Naive thymus-derived CD4-positive, alpha-beta T cell (primary cell): ENCODE data around the gene SYNGR1. TPM values are rescaled to one million over a fixed set of nuclear protein-coding genes. Genes with fewer than 3 reads are reported as not detected.

ENCODE experiments used
- ATAC-seq: fragments of 150-1000 bp; cut with Tn5 transposase; 2 replicates; pipeline ENCODE4 v1.10.0; 2021; ENCODE audit warnings: mild to moderate bottlenecking, moderate library complexity
- CTCF ChIA-PET: fragments of 350-600 bp; sonication (Branson Sonifier 250); formaldehyde crosslinking; loops from one replicate; lab custom pipeline; 2021; ENCODE audit warnings: antibody characterized with exemption; lab: Charles Lee
- POLR2A ChIA-PET: fragments of 350-600 bp; sonication (Branson Sonifier 250); formaldehyde crosslinking; loops from one replicate; lab custom pipeline; 2021; ENCODE audit warnings: antibody characterized with exemption, inconsistent platforms; lab: Charles Lee
- DNase-seq, 9 donors: peaks; one replicate each; pipeline versions ENCODE4 v3.0.0 to v3.0.0-alpha.2; 2020 to 2022; ENCODE audit warnings: mixed read lengths in 1 of 9
- H3K27ac ChIP-seq: one replicate; pipeline ENCODE4 v1.7.0; 2013; ENCODE audit warnings: mild to moderate bottlenecking, low read depth, low read length, moderate library complexity
- H3K27me3 ChIP-seq, 2 donors: one replicate each; pipeline ENCODE4 v1.7.0; 2013; ENCODE audit warnings: low read length in 2 of 2, mild to moderate bottlenecking in 2 of 2, moderate library complexity in 2 of 2; ENCODE audit not compliant: control insufficient read depth in 2 of 2, insufficient read depth in 2 of 2
- H3K36me3 ChIP-seq, 3 experiments: 1 replicate in 2 of 3; 2 replicates in 1 of 3; pipeline ENCODE4 v1.7.0; 2013; ENCODE audit warnings: low read length in 3 of 3, mild to moderate bottlenecking in 3 of 3, moderate library complexity in 1 of 3; ENCODE audit not compliant: insufficient read depth in 3 of 3, control insufficient read depth in 2 of 3
- H3K4me1 ChIP-seq, 2 donors: one replicate each; pipeline ENCODE4 v1.7.0; 2013; ENCODE audit warnings: low read length in 2 of 2, mild to moderate bottlenecking in 2 of 2, moderate library complexity in 1 of 2; ENCODE audit not compliant: control insufficient read depth in 2 of 2, insufficient read depth in 2 of 2
- H3K4me3 ChIP-seq: 2 replicates; pipeline ENCODE4 v1.7.0; 2013; ENCODE audit warnings: mild to moderate bottlenecking, low read length
- H3K9me3 ChIP-seq, 3 experiments: 1 replicate in 2 of 3; 2 replicates in 1 of 3; pipeline ENCODE4 v1.7.0; 2013; ENCODE audit warnings: low read length in 3 of 3; ENCODE audit not compliant: control insufficient read depth in 2 of 3
- H3K27ac Mint-ChIP-seq, 9 donors: one replicate each; pipeline ENCODE4 v1.8.0; 2020 to 2022; ENCODE audit warnings: mixed read lengths in 9 of 9, mild to moderate bottlenecking in 8 of 9, moderate library complexity in 5 of 9, inconsistent platforms in 2 of 9
- H3K27me3 Mint-ChIP-seq, 5 donors: one replicate each; pipeline ENCODE4 v1.8.0; 2021 to 2022; ENCODE audit warnings: mixed read lengths in 5 of 5, mild to moderate bottlenecking in 1 of 5
- H3K36me3 Mint-ChIP-seq, 5 donors: one replicate each; pipeline ENCODE4 v1.8.0; 2020 to 2022; ENCODE audit warnings: mixed read lengths in 5 of 5, mild to moderate bottlenecking in 3 of 5, inconsistent platforms in 1 of 5
- H3K4me1 Mint-ChIP-seq, 7 donors: one replicate each; pipeline ENCODE4 v1.8.0; 2020 to 2022; ENCODE audit warnings: mixed read lengths in 7 of 7, mild to moderate bottlenecking in 3 of 7, inconsistent platforms in 1 of 7
- H3K4me3 Mint-ChIP-seq, 10 donors: one replicate each; pipeline ENCODE4 v1.8.0; 2020 to 2022; ENCODE audit warnings: mild to moderate bottlenecking in 10 of 10, mixed read lengths in 10 of 10, moderate library complexity in 6 of 10, inconsistent platforms in 2 of 10
- H3K9me3 Mint-ChIP-seq, 11 donors: one replicate each; pipeline ENCODE4 v1.8.0; 2020 to 2022; ENCODE audit warnings: mixed read lengths in 11 of 11, mild to moderate bottlenecking in 4 of 11, inconsistent platforms in 1 of 11, moderate library complexity in 1 of 11
- intact Hi-C, 2 donors: fragments of 100-400 bp; cut with micrococcal nuclease; formaldehyde crosslinking; loops; one replicate each; pipeline ENCODE4 v1.15.1; 2023
- polyA plus RNA-seq, 2 donors: library from polyadenylated mRNA; unstranded; fragments of 300-500 nt; fragmentation: Illumina TruSeq; gene quantifications; one replicate each; pipeline ENCODE4 v1.2.3, GENCODE V29; 2021
- total RNA-seq, 6 experiments: library from RNA in 5 of 6; stranded (reverse) in 5 of 6; gene quantifications; 1 replicate in 5 of 6; 2 replicates in 1 of 6; pipeline ENCODE4 v1.2.3 and lab custom pipeline; 2021 to 2026

The SYNGR1 gene
- total and polyA plus RNA-seq, 7 experiments from 2014 or later = 0.12 to 7.0 (median 1.5) TPM

DNA sequence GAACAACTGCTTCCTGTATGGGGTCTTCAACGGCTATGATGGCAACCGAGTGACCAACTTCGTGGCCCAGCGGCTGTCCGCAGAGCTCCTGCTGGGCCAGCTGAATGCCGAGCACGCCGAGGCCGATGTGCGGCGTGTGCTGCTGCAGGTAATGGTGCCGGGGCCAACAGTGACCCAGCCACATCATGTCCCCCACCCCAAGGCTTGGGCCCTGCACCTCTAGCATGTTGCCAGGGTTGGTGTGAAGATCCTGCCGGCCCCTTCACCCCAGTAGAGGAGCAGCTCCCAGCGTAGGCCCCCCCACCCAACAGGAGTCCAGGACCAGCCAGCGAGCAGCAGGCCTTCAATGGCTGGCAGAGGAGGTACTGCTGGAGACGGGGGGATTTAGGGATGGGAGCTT lies 65.7 kb downstream of the SYNGR1 start:
- no peak overlapping the region for H3K4me3 ChIP-seq
- H3K9me3 Mint-ChIP-seq = no peaks in the 10 kb centered on the region
- ATAC-seq (no peak), DNase-seq (no peak)
- H3K36me3 ChIP-seq = peaks cover 0 to 44% (median 15%) of the 10 kb centered on the region in 3 experiments
- peaks cover 12 to 61% of the 10 kb centered on the region in 2 donors for H3K4me1 ChIP-seq
- intact Hi-C loops = loop anchor here in 1 of 2 donors (10.0 kb wide), 1 partner anchor 71 kb away; the partner anchor contains the start of gene SYNGR1
- H3K27ac ChIP-seq = no peak overlapping the region
- no peaks in the 10 kb centered on the region for H3K27me3 ChIP-seq
- H3K36me3 Mint-ChIP-seq = peaks cover 12 to 31% (median 21%) of the 10 kb centered on the region in 5 donors
- CTCF ChIA-PET = interaction anchor here (0.9 to 2.8 kb wide), 4 partner anchors 16 to 86 kb away, joined by 3 to 13 read pairs (median 4); partner anchors contain the start of gene TAB1
- POLR2A ChIA-PET = interaction anchor here (0.6 to 9.1 kb wide), 10 partner anchors 9 to 105 kb away, joined by 3 to 75 read pairs (median 4); partner anchors contain the start of genes ATF4 and TAB1
- H3K27ac Mint-ChIP-seq = peak overlapping the region in 6 of 9 donors; percentile 80 to 93 (median 86)
- no peaks in the 10 kb centered on the region for H3K9me3 ChIP-seq
- H3K4me1 Mint-ChIP-seq = peaks cover 40 to 88% (median 65%) of the 10 kb centered on the region in 7 donors
- H3K27me3 Mint-ChIP-seq = no peaks in the 10 kb centered on the region
- H3K4me3 Mint-ChIP-seq = peak overlapping the region in 4 of 10 donors; percentile 71 to 76 (median 72)

DNA sequence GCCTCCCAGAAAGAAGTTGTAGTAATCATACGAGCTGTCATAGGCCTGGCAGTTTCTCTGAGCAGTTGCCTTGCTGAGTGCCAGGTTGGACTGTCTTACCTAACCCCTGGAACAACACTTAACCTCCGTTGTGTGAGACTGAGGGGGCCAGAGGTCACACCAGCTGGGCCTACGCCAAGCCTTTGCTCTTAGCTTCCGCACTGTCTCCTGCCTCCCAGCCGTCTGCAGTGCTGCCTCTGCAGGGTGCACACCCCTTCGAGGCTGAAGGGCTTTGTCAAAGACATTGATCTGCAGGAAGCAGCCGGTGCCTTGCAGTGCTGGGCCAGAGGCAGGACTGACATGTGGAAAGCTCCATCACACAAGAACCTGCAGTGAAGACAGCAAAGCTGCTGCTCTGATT lies 66.5 kb downstream of the SYNGR1 start:
- peaks cover 3 to 52% (median 15%) of the 10 kb centered on the region in 3 experiments for H3K36me3 ChIP-seq
- intact Hi-C loops = loop anchor here in 1 of 2 donors (1.0 to 10.0 kb wide), 3 partner anchors 28 to 72 kb away; partner anchors contain the start of gene SYNGR1
- ATAC-seq (no peak), DNase-seq (peak in 7 of 9 donors; percentile 43 to 57 (median 48))
- no peaks in the 10 kb centered on the region for H3K9me3 ChIP-seq
- peak overlapping the region in 9 of 10 donors; percentile 33 to 75 (median 69) for H3K4me3 Mint-ChIP-seq
- H3K36me3 Mint-ChIP-seq = peaks cover 16 to 39% (median 19%) of the 10 kb centered on the region in 5 donors
- peak overlapping the region; percentile 11 to 90 (median 82) for H3K27ac Mint-ChIP-seq
- H3K4me3 ChIP-seq = no peak overlapping the region
- H3K4me1 Mint-ChIP-seq = peaks cover 32 to 84% (median 57%) of the 10 kb centered on the region in 7 donors
- no peak overlapping the region for H3K27ac ChIP-seq
- peaks cover 12 to 54% of the 10 kb centered on the region in 2 donors for H3K4me1 ChIP-seq
- H3K27me3 ChIP-seq = no peaks in the 10 kb centered on the region
- no peaks in the 10 kb centered on the region for H3K27me3 Mint-ChIP-seq
- CTCF ChIA-PET = interaction anchor here (0.9 to 2.8 kb wide), 3 partner anchors 17 to 80 kb away, joined by 4 to 13 read pairs (median 5); partner anchors contain the start of gene TAB1
- H3K9me3 Mint-ChIP-seq = no peaks in the 10 kb centered on the region
- POLR2A ChIA-PET = interaction anchor here (0.7 to 9.1 kb wide), 9 partner anchors 9 to 104 kb away, joined by 3 to 75 read pairs (median 4); partner anchors contain the start of genes ATF4 and TAB1

DNA sequence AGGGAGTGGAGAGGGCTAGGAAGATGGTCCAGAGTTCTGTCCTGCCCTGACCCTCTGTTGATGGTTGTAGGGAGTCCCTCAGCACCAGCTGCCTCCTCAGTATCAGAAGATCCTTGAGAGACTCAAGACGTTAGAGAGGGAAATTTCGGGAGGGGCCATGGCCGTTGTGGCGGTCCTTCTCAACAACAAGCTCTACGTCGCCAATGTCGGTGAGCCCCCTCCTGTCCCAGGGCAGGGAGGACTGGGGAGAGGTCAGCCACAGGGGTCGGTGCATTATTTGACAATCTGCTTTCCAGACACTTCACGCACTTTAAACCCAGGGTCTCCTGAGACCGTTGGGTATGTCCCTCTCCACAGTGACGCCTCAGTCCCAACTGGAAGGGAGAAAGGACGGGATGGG lies 67.8 kb downstream of the SYNGR1 start:
- H3K4me3 ChIP-seq = no peak overlapping the region
- DNase-seq = no peak
- peaks cover 21 to 73% (median 45%) of the 10 kb centered on the region in 7 donors for H3K4me1 Mint-ChIP-seq
- no peaks in the 10 kb centered on the region for H3K27me3 ChIP-seq
- no peaks in the 10 kb centered on the region for H3K9me3 Mint-ChIP-seq
- no peak overlapping the region for H3K27ac ChIP-seq
- ChIA-PET CTCF (interaction anchor here (0.6 to 2.8 kb wide), 5 partner anchors 18 to 477 kb away, joined by 3 to 13 read pairs (median 3); partner anchors contain the start of genes MIEF1 and TAB1), POLR2A (interaction anchor here (0.7 to 9.1 kb wide), 5 partner anchors 12 to 88 kb away, joined by 3 to 75 read pairs (median 5); partner anchors contain the start of gene TAB1)
- H3K9me3 ChIP-seq = no peaks in the 10 kb centered on the region
- no peak for ATAC-seq
- intact Hi-C loops = loop anchor here in 1 of 2 donors (2.0 to 10.0 kb wide), 2 partner anchors 29 to 73 kb away; partner anchors contain the start of gene SYNGR1
- H3K4me3 Mint-ChIP-seq = no peak overlapping the region
- H3K36me3 Mint-ChIP-seq = peaks cover 21 to 48% (median 24%) of the 10 kb centered on the region in 5 donors
- peaks cover 0 to 43% of the 10 kb centered on the region in 2 donors for H3K4me1 ChIP-seq
- H3K36me3 ChIP-seq = peaks cover 8 to 62% (median 15%) of the 10 kb centered on the region in 3 experiments
- H3K27me3 Mint-ChIP-seq = no peaks in the 10 kb centered on the region
- no peak overlapping the region for H3K27ac Mint-ChIP-seq

DNA sequence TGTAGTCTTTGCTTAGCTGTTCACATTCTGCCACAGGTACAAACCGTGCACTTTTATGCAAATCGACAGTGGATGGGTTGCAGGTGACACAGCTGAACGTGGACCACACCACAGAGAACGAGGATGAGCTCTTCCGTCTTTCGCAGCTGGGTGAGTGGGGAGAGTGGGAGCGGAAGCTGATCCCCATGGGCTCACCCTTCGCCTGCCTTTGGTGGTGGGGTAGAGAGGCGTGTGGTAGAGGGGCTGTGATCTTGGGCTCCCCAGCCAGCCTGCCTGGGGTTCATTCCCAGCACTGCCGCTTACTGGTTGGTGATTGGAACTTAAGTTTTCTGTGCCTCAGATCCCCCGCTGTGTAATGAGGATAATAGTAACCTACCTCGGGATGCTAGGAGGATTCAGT lies 68.9 kb downstream of the SYNGR1 start:
- ChIA-PET POLR2A (interaction anchor here (0.6 to 1.5 kb wide), 2 partner anchors 13 to 19 kb away, joined by 3 to 5 read pairs; partner anchors contain the start of gene TAB1), CTCF (interaction anchor here (0.5 to 0.7 kb wide), 2 partner anchors 27 to 1169 kb away, joined by 3 read pairs; no protein-coding TSS in a partner anchor)
- ATAC-seq = no peak
- Mint-ChIP-seq H3K4me1 (peaks cover 10 to 65% (median 42%) of the 10 kb centered on the region in 7 donors), H3K9me3 (no peaks in the 10 kb centered on the region), H3K4me3 (no peak overlapping the region), H3K36me3 (peaks cover 21 to 52% (median 24%) of the 10 kb centered on the region in 5 donors), H3K27me3 (no peaks in the 10 kb centered on the region), H3K27ac (peak overlapping the region in 3 of 9 donors; percentile 5 to 21 (median 14))
- no peak overlapping the region for H3K27ac ChIP-seq
- no peak for DNase-seq
- no peaks in the 10 kb centered on the region for H3K9me3 ChIP-seq
- peaks cover 0 to 34% of the 10 kb centered on the region in 2 donors for H3K4me1 ChIP-seq
- H3K4me3 ChIP-seq = no peak overlapping the region
- intact Hi-C loops = loop anchor here in 1 of 2 donors (10.0 kb wide), 1 partner anchor 74 kb away; the partner anchor contains the start of gene SYNGR1
- peaks cover 8 to 67% (median 15%) of the 10 kb centered on the region in 3 experiments for H3K36me3 ChIP-seq
- H3K27me3 ChIP-seq = no peaks in the 10 kb centered on the region

DNA sequence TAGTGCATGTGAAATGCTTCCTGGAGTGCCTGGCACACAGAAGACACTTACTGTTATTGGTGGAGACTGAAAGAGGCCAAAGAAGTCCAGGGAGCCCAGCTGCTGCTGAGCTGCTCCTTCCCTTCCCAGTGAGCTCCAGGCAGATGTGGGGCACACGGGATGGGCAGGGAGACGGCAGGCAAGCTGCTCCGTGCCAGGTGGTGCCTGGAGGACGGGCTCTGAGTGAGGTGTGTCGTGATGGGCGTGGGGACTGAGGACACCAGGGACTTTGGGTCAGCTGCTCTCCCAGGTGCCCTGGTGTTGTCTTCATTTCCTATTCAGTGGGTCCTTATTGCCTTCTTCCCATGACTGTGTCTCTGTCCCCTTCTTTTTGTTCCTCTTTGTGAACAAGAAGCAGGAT lies 69.3 kb downstream of the SYNGR1 start:
- peak overlapping the region in 4 of 9 donors; percentile 8 to 56 (median 38) for H3K27ac Mint-ChIP-seq
- Histone ChIP-seq H3K27ac (no peak overlapping the region), H3K27me3 (no peaks in the 10 kb centered on the region), H3K4me1 (peaks cover 0 to 30% of the 10 kb centered on the region in 2 donors), H3K4me3 (no peak overlapping the region), H3K36me3 (peaks cover 8 to 71% (median 15%) of the 10 kb centered on the region in 3 experiments), H3K9me3 (no peaks in the 10 kb centered on the region)
- no peak overlapping the region for H3K4me3 Mint-ChIP-seq
- H3K4me1 Mint-ChIP-seq = peaks cover 6 to 61% (median 38%) of the 10 kb centered on the region in 7 donors
- no peaks in the 10 kb centered on the region for H3K27me3 Mint-ChIP-seq
- no peaks in the 10 kb centered on the region for H3K9me3 Mint-ChIP-seq
- intact Hi-C loops = loop anchor here in 1 of 2 donors (10.0 kb wide), 1 partner anchor 74 kb away; the partner anchor contains the start of gene SYNGR1
- DNase-seq (no peak), ATAC-seq (no peak)
- POLR2A ChIA-PET = interaction anchor here (0.6 to 1.5 kb wide), 2 partner anchors 14 to 20 kb away, joined by 3 to 5 read pairs; partner anchors contain the start of gene TAB1
- CTCF ChIA-PET = no interaction called here
- H3K36me3 Mint-ChIP-seq = peaks cover 21 to 55% (median 28%) of the 10 kb centered on the region in 5 donors

DNA sequence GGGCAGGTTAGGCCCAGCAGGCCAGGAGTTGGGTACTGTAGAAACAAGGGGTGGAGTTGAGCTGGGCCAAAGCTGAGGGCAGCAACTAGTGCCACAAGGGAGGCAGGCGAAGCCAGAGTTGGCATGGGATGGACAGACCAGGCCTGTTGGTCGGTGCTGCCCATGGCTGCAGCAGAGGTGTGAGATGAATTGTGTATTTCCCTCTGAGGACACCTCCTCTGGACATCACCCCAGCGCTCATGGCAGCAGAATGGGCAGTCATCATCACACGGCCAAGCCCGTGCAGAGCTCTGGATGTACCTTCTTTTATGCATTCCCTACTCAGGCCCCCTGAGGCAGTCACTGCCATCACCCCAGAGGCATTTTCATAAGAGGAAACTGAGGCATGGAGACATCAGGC lies 70.1 kb downstream of the SYNGR1 start:
- H3K4me1 Mint-ChIP-seq = peaks cover 0 to 53% (median 30%) of the 10 kb centered on the region in 7 donors
- Histone ChIP-seq H3K27me3 (no peaks in the 10 kb centered on the region), H3K27ac (no peak overlapping the region), H3K4me3 (no peak overlapping the region), H3K36me3 (peaks cover 8 to 78% (median 15%) of the 10 kb centered on the region in 3 experiments), H3K4me1 (peaks cover 0 to 22% of the 10 kb centered on the region in 2 donors), H3K9me3 (no peaks in the 10 kb centered on the region)
- intact Hi-C loops = loop anchor here in 1 of 2 donors (10.0 kb wide), 1 partner anchor 75 kb away; the partner anchor contains the start of gene SYNGR1
- no peak overlapping the region for H3K4me3 Mint-ChIP-seq
- no peak overlapping the region for H3K27ac Mint-ChIP-seq
- DNase-seq (no peak), ATAC-seq (no peak)
- H3K9me3 Mint-ChIP-seq = no peaks in the 10 kb centered on the region
- POLR2A ChIA-PET = no interaction called here
- H3K27me3 Mint-ChIP-seq = no peaks in the 10 kb centered on the region
- CTCF ChIA-PET = no interaction called here
- H3K36me3 Mint-ChIP-seq = peaks cover 21 to 56% (median 29%) of the 10 kb centered on the region in 5 donors
